Lower lobe of right lung (tissue), 2 donors: ENCODE data around the gene GGT5. TPM values are rescaled to one million over a fixed set of nuclear protein-coding genes. Genes with fewer than 3 reads are reported as not detected.
A peak's percentile ranks its signal among the peaks of the same experiment; 100 is the strongest.

Source experiments
- ATAC-seq, 2 donors: fragments of 200-7000 bp; cut with Tn5 transposase; one replicate each; pipeline ENCODE4 v1.9.1; 2020 to 2022; ENCODE audit warnings: mild to moderate bottlenecking in 2 of 2, moderate library complexity in 2 of 2
- DNase-seq: peaks from one replicate; pipeline ENCODE4 v3.0.0-alpha.2; 2020
- H3K27ac ChIP-seq: fragments of 200-600 bp; one replicate; pipeline ENCODE4 v1.8.0; 2022
- H3K27me3 ChIP-seq: fragments of 200-600 bp; one replicate; pipeline ENCODE4 v1.8.0; 2022; ENCODE audit warnings: low read depth
- H3K36me3 ChIP-seq: fragments of 200-600 bp; one replicate; pipeline ENCODE4 v1.8.0; 2022; ENCODE audit warnings: mild to moderate bottlenecking
- H3K4me1 ChIP-seq: fragments of 200-600 bp; one replicate; pipeline ENCODE4 v1.8.0; 2022
- H3K4me3 ChIP-seq: fragments of 200-600 bp; one replicate; pipeline ENCODE4 v1.8.0; 2022; ENCODE audit warnings: mild to moderate bottlenecking
- H3K9me3 ChIP-seq: fragments of 200-600 bp; one replicate; pipeline ENCODE4 v1.8.0; 2022
- intact Hi-C: fragments of 100-400 bp; cut with DNase I; formaldehyde crosslinking; loops from one replicate; pipeline ENCODE4 v1.11.0; 2022
- total RNA-seq: library from RNA; stranded (reverse); fragmentation: NEBNext Ultra II Directional; extraction: Animal tissue kit (Norgen Biotek cat#: 25700); gene quantifications from one replicate; pipeline ENCODE4 v1.2.1, GENCODE V29; 2021
- TF ChIP-seq, protein P1 (sequence below): fragments of 200-600 bp; IDR thresholded peaks from one replicate; pipeline ENCODE4 v1.8.0; 2022; ENCODE audit warnings: antibody characterized with exemption, mild to moderate bottlenecking
- donor health status: DM: no; HTN: yes; CAD: no; lungs with severe emphysema.

The GGT5 gene
- total RNA-seq, 1 donor from 2014 or later = 29.4 TPM

DNA sequence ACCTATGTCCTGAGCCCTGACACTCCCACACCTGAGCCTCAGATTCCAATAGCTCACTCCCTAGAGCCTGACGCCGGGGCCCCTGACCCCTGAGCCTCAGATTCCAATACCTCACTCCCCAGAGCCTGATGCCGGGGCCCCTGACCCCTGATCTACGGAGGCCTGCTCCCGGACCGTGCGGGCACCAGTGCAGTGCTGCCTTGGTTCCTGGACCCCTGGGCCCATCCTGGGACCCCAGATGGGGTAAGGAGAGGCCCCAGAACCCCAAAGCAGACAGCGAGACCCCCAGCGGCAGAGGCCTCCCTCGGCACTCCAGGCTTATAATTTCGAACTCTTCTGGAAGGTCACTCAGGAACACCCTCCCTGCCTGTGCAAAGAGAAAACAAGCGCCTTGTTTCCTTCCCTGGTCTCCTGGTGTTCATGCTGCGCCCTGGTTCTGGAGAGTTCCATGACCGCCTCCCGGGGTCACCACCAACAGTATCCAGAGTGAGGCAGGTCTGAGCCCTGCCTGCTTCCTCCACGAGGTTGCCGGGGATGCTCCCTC is 56.1 kb downstream of the GGT5 start:
- no peaks in the 10 kb centered on the region for H3K27me3 ChIP-seq
- H3K27ac ChIP-seq = peak overlapping the region; percentile 65
- peaks cover 28% of the 10 kb centered on the region for H3K4me1 ChIP-seq
- TF ChIP-seq, protein P1, sequence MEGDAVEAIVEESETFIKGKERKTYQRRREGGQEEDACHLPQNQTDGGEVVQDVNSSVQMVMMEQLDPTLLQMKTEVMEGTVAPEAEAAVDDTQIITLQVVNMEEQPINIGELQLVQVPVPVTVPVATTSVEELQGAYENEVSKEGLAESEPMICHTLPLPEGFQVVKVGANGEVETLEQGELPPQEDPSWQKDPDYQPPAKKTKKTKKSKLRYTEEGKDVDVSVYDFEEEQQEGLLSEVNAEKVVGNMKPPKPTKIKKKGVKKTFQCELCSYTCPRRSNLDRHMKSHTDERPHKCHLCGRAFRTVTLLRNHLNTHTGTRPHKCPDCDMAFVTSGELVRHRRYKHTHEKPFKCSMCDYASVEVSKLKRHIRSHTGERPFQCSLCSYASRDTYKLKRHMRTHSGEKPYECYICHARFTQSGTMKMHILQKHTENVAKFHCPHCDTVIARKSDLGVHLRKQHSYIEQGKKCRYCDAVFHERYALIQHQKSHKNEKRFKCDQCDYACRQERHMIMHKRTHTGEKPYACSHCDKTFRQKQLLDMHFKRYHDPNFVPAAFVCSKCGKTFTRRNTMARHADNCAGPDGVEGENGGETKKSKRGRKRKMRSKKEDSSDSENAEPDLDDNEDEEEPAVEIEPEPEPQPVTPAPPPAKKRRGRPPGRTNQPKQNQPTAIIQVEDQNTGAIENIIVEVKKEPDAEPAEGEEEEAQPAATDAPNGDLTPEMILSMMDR = no peak
- intact Hi-C loops = no loop called here
- peaks cover 39% of the 10 kb centered on the region for H3K36me3 ChIP-seq
- ATAC-seq = no peak
- H3K9me3 ChIP-seq = no peaks in the 10 kb centered on the region
- no peak for DNase-seq
- H3K4me3 ChIP-seq = no peak overlapping the region

- DNase-seq (no peak), ATAC-seq (no peak)
- intact Hi-C loops = no loop called here
- Histone ChIP-seq H3K9me3 (no peaks in the 10 kb centered on the region), H3K27ac (peak overlapping the region; percentile 65), H3K27me3 (no peaks in the 10 kb centered on the region), H3K4me1 (peaks cover 28% of the 10 kb centered on the region), H3K36me3 (peaks cover 39% of the 10 kb centered on the region), H3K4me3 (no peak overlapping the region)
- TF ChIP-seq, protein P1 = no peak
Measured at GRCh38 chr22:24187731-24188644, 56.9 kb downstream of the GGT5 start.

GRCh38 chr22:24186892-24187670 is 57.8 kb downstream of the GGT5 start:
- no peak for ATAC-seq
- Histone ChIP-seq H3K4me3 (no peak overlapping the region), H3K36me3 (peaks cover 39% of the 10 kb centered on the region), H3K27ac (no peak overlapping the region), H3K27me3 (no peaks in the 10 kb centered on the region), H3K9me3 (no peaks in the 10 kb centered on the region), H3K4me1 (peaks cover 28% of the 10 kb centered on the region)
- no peak for DNase-seq
- TF ChIP-seq, protein P1 = no peak
- intact Hi-C loops = no loop called here

- no peak overlapping the region for H3K27ac ChIP-seq
- ATAC-seq = no peak
- H3K9me3 ChIP-seq = no peaks in the 10 kb centered on the region
- H3K36me3 ChIP-seq = peaks cover 39% of the 10 kb centered on the region
- DNase-seq = no peak
- intact Hi-C loops = no loop called here
- no peak overlapping the region for H3K4me3 ChIP-seq
- H3K4me1 ChIP-seq = peaks cover 32% of the 10 kb centered on the region
- H3K27me3 ChIP-seq = no peaks in the 10 kb centered on the region
- TF ChIP-seq, protein P1 = no peak
Measured at GRCh38 chr22:24186352-24186740, 58.5 kb downstream of the GGT5 start.

DNA sequence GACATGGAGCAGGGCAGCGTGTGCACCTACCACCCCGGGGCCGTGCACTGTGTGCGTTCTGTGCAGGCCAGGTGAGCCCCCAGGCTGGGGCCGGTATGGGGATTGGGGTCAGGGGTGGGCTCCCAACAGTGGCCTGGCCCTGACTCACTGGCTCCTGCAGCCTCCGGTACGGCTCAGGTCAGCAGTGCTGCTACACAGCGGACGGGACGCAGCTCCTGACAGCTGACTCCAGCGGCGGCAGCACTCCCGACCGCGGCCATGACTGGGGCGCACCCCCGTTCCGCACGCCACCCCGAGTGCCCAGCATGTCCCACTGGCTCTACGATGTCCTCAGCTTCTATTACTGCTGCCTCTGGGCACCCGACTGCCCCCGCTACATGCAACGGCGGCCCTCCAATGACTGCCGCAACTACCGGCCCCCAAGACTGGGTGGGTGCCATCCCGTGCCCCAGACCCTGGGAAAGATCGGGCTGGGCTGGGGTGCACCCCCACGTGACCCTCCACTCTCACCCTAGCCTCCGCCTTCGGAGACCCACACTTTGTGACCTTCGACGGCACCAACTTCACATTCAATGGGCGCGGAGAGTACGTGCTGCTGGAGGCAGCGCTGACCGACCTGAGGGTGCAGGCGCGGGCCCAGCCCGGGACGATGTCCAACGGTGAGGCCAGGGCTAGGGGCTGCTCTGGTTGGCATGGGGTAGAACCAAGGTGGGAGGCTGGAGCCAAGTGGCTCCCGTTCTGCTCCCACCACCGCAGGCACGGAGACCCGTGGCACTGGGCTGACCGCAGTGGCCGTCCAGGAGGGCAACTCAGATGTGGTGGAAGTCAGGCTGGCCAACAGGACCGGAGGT is 59.2 kb downstream of the GGT5 start:
- H3K9me3 ChIP-seq = no peaks in the 10 kb centered on the region
- H3K27me3 ChIP-seq = no peaks in the 10 kb centered on the region
- H3K27ac ChIP-seq = no peak overlapping the region
- no peak overlapping the region for H3K4me3 ChIP-seq
- intact Hi-C loops = no loop called here
- TF ChIP-seq, protein P1 = no peak
- DNase-seq = peak; percentile 45
- peaks cover 39% of the 10 kb centered on the region for H3K36me3 ChIP-seq
- ATAC-seq = no peak
- H3K4me1 ChIP-seq = peaks cover 36% of the 10 kb centered on the region
